IPS DF 4.7 (cell line): Measurements from ENCODE around the gene FRMPD4.

Source experiments
- DNase-seq: peaks from one replicate; pipeline ENCODE4 v3.0.0-alpha.2; 2013; ENCODE audit warnings: low spot score; ENCODE audit errors: extremely low read depth

Gene FRMPD4

GRCh38 chrX:12425496-12425895 is 287.2 kb downstream of the FRMPD4 start:
- DNase-seq: no peak

DNA sequence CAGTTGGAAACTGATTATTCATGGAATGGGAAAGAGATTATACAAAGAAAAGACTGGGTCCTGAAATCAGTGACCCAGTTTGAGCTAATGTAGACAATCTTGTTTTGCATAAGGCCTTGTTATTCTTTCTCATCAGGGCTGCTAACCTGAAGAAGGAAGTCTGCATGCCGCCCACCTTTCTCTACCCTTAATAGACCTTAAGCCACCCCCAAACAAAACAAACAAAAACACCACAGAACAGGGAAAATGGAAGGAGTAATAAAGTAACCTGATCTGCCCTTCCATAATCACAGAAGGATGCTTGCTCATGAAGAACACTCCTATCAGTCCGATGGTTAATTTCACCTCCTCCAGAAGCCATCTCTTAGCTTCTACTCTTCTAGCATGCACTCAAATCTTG is 288.1 kb downstream of the FRMPD4 start:
- DNase-seq: no peak

- no peak for DNase-seq
These were observed 296.2 kb downstream of the FRMPD4 start for GRCh38 chrX:12434493-12434892.

DNA sequence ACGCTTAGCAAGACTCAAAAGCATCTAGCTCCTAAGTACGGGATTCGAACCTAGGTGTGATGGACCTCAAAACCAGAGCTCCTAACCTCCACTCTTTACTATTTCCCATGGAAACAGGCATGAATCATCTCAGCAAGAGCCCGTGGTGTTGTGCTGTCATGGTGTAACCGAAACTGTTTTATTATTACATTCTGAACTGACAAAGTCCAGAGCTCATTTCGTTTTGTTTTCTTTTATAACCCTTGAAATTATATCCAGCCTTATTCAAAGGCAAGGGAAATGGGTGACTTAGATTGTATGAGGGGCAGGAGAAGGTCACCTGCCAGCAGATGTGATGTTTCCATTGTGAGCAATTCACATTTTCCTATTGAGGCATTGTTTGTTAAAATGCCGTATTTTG is 301.1 kb downstream of the FRMPD4 start:
- DNase-seq: no peak

DNA sequence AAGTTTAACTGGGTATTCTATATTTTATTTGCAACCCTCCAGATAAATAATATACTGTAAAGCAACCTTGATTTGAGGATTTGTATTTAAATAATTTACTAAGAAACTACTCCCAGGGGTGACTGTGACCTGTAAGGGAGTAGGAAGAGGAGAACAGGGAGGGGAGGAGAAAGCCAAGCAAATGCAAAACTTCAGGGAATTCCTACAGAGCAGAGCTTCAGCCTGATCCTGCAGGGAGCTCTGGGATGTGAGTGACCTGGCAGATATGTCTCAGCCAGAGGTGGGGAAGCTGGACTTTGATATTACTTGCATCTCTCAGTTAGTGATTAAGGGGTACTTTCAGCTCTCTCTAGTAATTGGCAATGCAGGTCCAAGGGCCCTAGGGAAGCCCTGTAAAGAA is 302.0 kb downstream of the FRMPD4 start:
- DNase-seq: no peak

- DNase-seq: no peak
These were observed 303.3 kb downstream of the FRMPD4 start for GRCh38 chrX:12441381-12442128.

DNA sequence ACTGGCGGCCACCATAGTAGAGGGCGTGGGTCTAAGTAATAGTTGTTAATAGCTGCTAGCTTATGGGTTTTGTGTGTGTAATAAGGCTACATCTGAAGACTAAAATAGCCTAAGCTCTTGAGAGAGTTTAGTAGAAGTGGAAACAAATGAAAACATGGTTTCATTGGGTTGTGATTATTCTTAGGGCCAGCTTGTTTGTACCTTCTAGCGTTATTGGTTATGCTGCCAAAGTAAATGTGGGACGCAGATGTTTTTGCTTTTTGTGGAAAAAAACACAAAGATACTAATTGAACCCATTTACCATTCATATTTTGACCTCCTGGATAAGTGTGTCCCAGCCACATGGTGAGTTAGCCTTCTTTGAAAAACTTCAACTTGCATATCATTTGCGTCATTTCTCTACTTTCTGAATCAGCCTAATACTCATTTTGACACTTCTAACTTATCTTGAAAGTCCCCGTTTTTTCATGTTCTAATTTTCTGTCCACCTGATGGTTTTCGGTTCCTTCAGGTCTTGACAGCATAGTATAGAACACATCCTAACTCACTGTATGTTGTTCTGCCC is 305.3 kb downstream of the FRMPD4 start:
- no peak for DNase-seq

GRCh38 chrX:12446342-12447075 is 308.2 kb downstream of the FRMPD4 start:
- DNase-seq: no peak

- DNase-seq: no peak
These were observed 309.3 kb downstream of the FRMPD4 start for GRCh38 chrX:12447448-12448064.

DNA sequence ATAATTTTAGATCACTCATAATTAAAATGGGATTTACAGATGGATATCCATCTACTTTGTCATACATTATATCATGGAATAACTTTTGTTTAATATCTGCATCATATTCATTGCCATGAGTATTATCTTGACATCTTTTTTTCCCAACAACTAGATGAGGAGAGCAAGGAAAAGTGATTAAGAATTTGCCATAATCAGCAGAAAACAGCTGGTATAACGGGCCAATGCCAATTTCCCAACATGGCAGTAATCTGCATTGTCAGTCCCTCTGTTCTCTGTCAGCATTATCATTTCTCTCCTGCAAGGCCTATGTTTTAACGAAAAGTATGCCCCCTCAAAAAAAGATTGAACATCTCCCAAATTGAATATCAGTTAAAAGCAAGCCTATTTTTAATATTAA is 314.0 kb downstream of the FRMPD4 start:
- no peak for DNase-seq

DNA sequence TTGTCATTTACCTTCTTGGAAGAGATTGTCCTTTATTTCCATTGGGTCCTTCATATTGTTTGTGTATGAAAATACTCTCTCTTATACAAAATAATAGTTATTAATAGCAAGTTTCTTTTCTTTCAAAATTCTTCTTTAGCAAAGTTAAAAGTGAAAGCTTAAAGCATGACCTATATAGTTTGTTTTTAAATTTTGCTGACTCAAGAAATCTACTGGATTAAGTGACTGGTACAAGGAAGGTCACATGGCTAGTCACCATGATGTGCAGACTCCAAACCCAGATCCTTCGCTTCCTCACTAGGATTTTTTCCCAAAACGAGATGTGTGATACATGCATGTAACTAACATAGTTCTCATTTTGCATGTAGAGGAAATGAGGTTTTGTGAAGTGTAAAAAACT is 322.7 kb downstream of the FRMPD4 start:
- no peak for DNase-seq

DNA sequence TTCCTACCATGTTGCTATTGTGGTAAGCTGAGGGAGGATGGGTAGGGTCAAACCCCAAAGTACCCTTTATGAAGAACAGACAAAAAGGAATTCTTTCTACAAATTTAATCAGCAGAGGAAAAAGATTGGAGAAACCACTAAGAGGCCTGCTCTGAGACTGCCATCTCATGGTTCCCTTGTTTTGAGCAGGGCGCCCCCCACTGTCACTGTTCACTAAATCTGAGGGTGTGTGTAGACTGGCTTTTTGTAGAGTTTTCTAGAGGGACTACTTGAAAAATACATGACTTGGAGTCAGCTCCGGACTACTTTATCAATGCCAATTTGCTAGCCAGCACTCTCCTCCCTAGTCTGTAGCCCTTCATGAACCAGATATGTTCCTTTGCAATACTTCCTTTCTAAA is 324.8 kb downstream of the FRMPD4 start:
- DNase-seq: no peak

DNA sequence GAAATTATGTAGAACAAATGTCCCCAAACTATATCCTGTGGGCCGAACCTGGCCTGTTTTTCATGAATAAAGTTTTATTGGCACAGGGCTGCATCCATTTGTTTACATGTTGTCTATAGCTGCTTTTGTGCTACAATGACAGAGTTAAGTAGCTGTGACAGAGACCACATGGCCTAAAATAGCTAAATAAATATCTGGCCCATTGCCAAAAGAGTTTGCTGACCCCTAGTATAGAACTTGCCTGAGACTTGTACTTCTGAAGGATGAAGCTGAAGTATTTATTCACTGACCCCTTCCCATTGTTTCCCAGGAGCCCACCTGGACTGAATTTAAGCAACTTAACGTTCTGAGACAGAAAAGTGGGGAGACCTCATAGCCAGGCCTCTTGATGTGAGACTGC is 325.6 kb downstream of the FRMPD4 start:
- no peak for DNase-seq

GRCh38 chrX:12467321-12467720 is 329.0 kb downstream of the FRMPD4 start:
- DNase-seq: no peak

DNA sequence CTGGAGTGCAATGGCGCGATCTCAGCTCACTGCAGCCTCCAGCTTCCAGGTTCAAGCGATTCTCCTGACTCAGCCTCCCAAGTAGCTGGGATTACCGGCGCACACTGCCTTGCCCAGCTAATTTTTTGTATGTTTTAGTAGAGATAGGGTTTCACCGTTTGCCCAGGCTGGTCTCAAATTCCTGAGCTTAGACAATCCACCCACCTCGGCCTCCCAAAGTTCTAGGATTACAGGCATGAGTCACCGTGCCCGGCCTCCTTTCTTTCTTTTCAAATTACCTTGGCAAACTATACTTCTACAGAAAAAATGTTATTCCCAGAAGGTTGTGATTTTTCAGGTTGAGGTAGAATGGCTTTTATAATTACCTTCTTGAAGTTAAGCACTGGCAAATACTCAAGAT is 331.0 kb downstream of the FRMPD4 start:
- no peak for DNase-seq

DNA sequence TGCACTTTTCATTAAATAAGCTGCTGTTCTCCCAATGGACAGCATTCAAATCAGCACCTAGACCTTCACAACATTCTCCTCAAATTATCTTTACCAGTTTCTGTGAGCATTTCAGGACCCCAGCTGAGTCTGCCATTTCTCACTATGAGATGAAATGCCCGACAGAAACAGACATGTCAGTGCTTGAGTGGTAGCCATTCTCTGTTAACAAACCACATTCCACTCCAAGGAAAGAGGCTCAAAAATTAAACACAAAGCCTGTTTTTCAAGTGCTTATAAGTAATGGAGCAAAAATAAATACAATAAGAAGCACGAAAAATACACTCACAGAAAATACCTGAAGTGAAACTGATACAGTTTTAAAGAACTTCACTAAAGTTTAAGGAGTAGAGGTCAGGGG is 332.8 kb downstream of the FRMPD4 start:
- no peak for DNase-seq

- DNase-seq: no peak
These were observed 342.7 kb downstream of the FRMPD4 start for GRCh38 chrX:12480956-12481355.

DNA sequence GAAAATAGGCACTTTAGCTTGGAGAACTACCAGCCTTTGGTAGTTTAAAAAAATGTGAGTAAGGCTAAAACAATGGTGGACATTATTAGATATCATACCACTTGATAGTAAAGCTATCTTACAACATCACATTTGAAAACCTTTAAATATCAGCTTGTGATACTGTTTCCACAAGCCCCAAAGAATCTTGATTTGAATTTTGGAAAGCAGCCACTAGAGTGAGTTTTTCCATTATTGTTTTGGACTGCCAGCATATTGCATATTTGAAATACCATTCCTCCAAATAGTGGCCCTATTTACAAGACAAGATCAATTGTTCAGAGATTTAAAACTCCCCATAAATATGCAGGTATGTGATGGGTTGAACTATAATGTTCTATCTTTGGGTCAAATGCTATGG is 349.9 kb downstream of the FRMPD4 start:
- DNase-seq: no peak

GRCh38 chrX:12488771-12489170 is 350.5 kb downstream of the FRMPD4 start:
- DNase-seq: no peak

- no peak for DNase-seq
These were observed 351.1 kb downstream of the FRMPD4 start for GRCh38 chrX:12489341-12489740.

GRCh38 chrX:12494400-12495138 is 356.3 kb downstream of the FRMPD4 start:
- DNase-seq: no peak

- no peak for DNase-seq
These were observed 358.1 kb downstream of the FRMPD4 start for GRCh38 chrX:12496343-12496742.
